IMR-90 (cell line): Measurements from ENCODE around the gene RASGEF1C. TPM values are rescaled to one million over a fixed set of nuclear protein-coding genes. Genes with fewer than 3 reads are reported as not detected.

Experiments
- ATAC-seq: fragments of 200-7000 bp; cut with Tn5 transposase; 2 replicates; pipeline ENCODE4 v1.9.1; 2020; ENCODE audit warnings: low read depth, mild to moderate bottlenecking, moderate library complexity
- BruUV-seq: library from RNA; stranded (reverse); fragments of 400-500 nt; replicated peaks from 2 replicates; lab custom pipeline; 2021; lab: Mats Ljungman, UMichigan
- CTCF ChIA-PET: fragments of 300-600 bp; formaldehyde crosslinking; extraction: SDS; loops from one replicate; lab custom pipeline; 2021; ENCODE audit warnings: antibody characterized with exemption; lab: Yijun Ruan, JAX
- POLR2A ChIA-PET: fragments of 300-600 bp; sonication (Branson Sonifier 250); formaldehyde crosslinking; loops from one replicate; lab custom pipeline; 2022; ENCODE audit warnings: antibody characterized with exemption; ENCODE audit not compliant: unreplicated experiment; lab: Charles Lee
- DNase-seq: peaks from one replicate; pipeline ENCODE4 v3.0.0; 2013
- H2AFZ ChIP-seq: replicated peaks from 2 replicates; pipeline ENCODE3; 2013; ENCODE audit warnings: low read length, mild to moderate bottlenecking; ENCODE audit not compliant: poor library complexity
- H2AK5ac ChIP-seq: 2 replicates; pipeline ENCODE4 v1.6.1; 2013; ENCODE audit warnings: low read depth, low read length, inconsistent platforms
- H2AK9ac ChIP-seq: replicated peaks from 2 replicates; pipeline ENCODE3; 2013; ENCODE audit warnings: mild to moderate bottlenecking, low read depth, low read length, moderate library complexity; ENCODE audit not compliant: poor library complexity
- H2BK120ac ChIP-seq: 2 replicates; pipeline ENCODE4 v1.6.1; 2013; ENCODE audit warnings: low read depth, low read length, inconsistent platforms
- H2BK15ac ChIP-seq: 3 replicates; pipeline ENCODE4 v1.6.1; 2013; ENCODE audit warnings: low read depth, low read length, inconsistent platforms
- H2BK20ac ChIP-seq: 2 replicates; pipeline ENCODE4 v1.6.1; 2013; ENCODE audit warnings: low read depth, mild to moderate bottlenecking, inconsistent platforms, low read length, moderate library complexity
- H2BK5ac ChIP-seq: 2 replicates; pipeline ENCODE4 v1.6.1; 2013; ENCODE audit warnings: mild to moderate bottlenecking, low read depth, low read length, inconsistent platforms; ENCODE audit not compliant: poor library complexity, severe bottlenecking
- H3K14ac ChIP-seq: replicated peaks from 2 replicates; pipeline ENCODE4 v1.6.1; 2013; ENCODE audit warnings: low read depth, low read length, inconsistent platforms
- H3K18ac ChIP-seq: 2 replicates; pipeline ENCODE4 v1.6.1; 2013; ENCODE audit warnings: low read depth, low read length, control low read depth
- H3K23ac ChIP-seq: 2 replicates; pipeline ENCODE4 v1.6.1; 2013; ENCODE audit warnings: low read depth, low read length, inconsistent platforms
- H3K27ac ChIP-seq: 2 replicates; pipeline ENCODE4 v1.5.1; 2013; ENCODE audit warnings: mild to moderate bottlenecking, control low read depth, low read length; ENCODE audit not compliant: insufficient read depth
- H3K27me3 ChIP-seq: 2 replicates; pipeline ENCODE4 v1.6.1; 2013; ENCODE audit warnings: low read length; ENCODE audit not compliant: control insufficient read depth, insufficient read depth
- H3K36me3 ChIP-seq: 2 replicates; pipeline ENCODE4 v1.6.1; 2013; ENCODE audit warnings: low read length, mixed read lengths; ENCODE audit not compliant: control insufficient read depth, insufficient read depth
- H3K4ac ChIP-seq: 2 replicates; pipeline ENCODE4 v1.6.1; 2013; ENCODE audit warnings: low read depth, low read length, inconsistent platforms
- H3K4me1 ChIP-seq: 2 replicates; pipeline ENCODE4 v1.6.1; 2013; ENCODE audit warnings: low read length, mixed read lengths; ENCODE audit not compliant: control insufficient read depth, insufficient read depth
- H3K4me2 ChIP-seq: 2 replicates; pipeline ENCODE4 v1.6.1; 2013; ENCODE audit warnings: low read depth, mild to moderate bottlenecking, control low read depth, low read length, moderate library complexity
- H3K4me3 ChIP-seq: 2 replicates; pipeline ENCODE4 v1.5.1; 2013; ENCODE audit warnings: low read depth, mild to moderate bottlenecking, control low read depth, low read length, moderate library complexity; ENCODE audit not compliant: insufficient read depth
- H3K56ac ChIP-seq: 2 replicates; pipeline ENCODE4 v1.6.1; 2013; ENCODE audit warnings: low read length, inconsistent platforms; ENCODE audit not compliant: insufficient read depth; ENCODE audit errors: extremely low read depth
- H3K79me1 ChIP-seq, 2 experiments: 2 replicates each; pipeline ENCODE4 v1.6.1; 2013; ENCODE audit warnings: low read length in 2 of 2, inconsistent platforms in 1 of 2, low read depth in 1 of 2
- H3K9ac ChIP-seq: 2 replicates; pipeline ENCODE4 v1.6.1; 2013; ENCODE audit warnings: low read depth, low read length, control low read depth
- H3K9me1 ChIP-seq: 2 replicates; pipeline ENCODE4 v1.6.1; 2013; ENCODE audit warnings: low read length, inconsistent platforms; ENCODE audit not compliant: insufficient read depth
- H3K9me3 ChIP-seq: 2 replicates; pipeline ENCODE4 v1.6.1; 2013; ENCODE audit warnings: low read length; ENCODE audit not compliant: control insufficient read depth, insufficient read depth
- H4K20me1 ChIP-seq: 2 replicates; pipeline ENCODE4 v1.6.1; 2013; ENCODE audit warnings: low read length, inconsistent platforms; ENCODE audit not compliant: insufficient read depth
- H4K5ac ChIP-seq: 2 replicates; pipeline ENCODE4 v1.6.1; 2013; ENCODE audit warnings: mild to moderate bottlenecking, low read depth, low read length, control low read depth
- H4K8ac ChIP-seq, 2 experiments: 2 replicates each; pipeline ENCODE4 v1.6.1; 2013; ENCODE audit warnings: low read depth in 2 of 2, low read length in 2 of 2, control low read depth in 1 of 2, inconsistent platforms in 1 of 2
- H4K91ac ChIP-seq: 2 replicates; pipeline ENCODE4 v1.6.1; 2013; ENCODE audit warnings: low read depth, low read length, inconsistent platforms; ENCODE audit not compliant: insufficient read depth
- BHLHE40 ChIP-seq: fragments of 150-350 bp; IDR thresholded peaks from 2 replicates; pipeline ENCODE4 v1.6.1; 2016; ENCODE audit warnings: mild to moderate bottlenecking, low read depth, low read length
- CEBPB ChIP-seq: IDR thresholded peaks from 2 replicates; pipeline ENCODE4 v1.6.1; 2012; ENCODE audit warnings: low read depth, low read length, improper control_type of control experiment
- CHD1 ChIP-seq: IDR thresholded peaks from 2 replicates; pipeline ENCODE4 v1.6.1; 2012; ENCODE audit warnings: low read depth, low read length, improper control_type of control experiment
- FOS ChIP-seq: fragments of 150-350 bp; IDR thresholded peaks from 2 replicates; pipeline ENCODE4 v1.6.1; 2016; ENCODE audit warnings: low read depth, low read length
- MAZ ChIP-seq: IDR thresholded peaks from 2 replicates; pipeline ENCODE4 v1.6.1; 2012; ENCODE audit warnings: low read depth, mild to moderate bottlenecking, low read length, improper control_type of control experiment, moderate library complexity, borderline replicate concordance
- MXI1 ChIP-seq: IDR thresholded peaks from 2 replicates; pipeline ENCODE4 v1.6.1; 2012; ENCODE audit warnings: low read depth, mild to moderate bottlenecking, low read length, moderate library complexity, borderline replicate concordance
- NFE2L2 ChIP-seq: fragments of 150-350 bp; IDR thresholded peaks from 2 replicates; pipeline ENCODE4 v1.6.1; 2016; ENCODE audit warnings: low read depth, mild to moderate bottlenecking, low read length
- RCOR1 ChIP-seq: IDR thresholded peaks from 2 replicates; pipeline ENCODE4 v1.6.1; 2012; ENCODE audit warnings: mild to moderate bottlenecking, low read length, improper control_type of control experiment; ENCODE audit not compliant: insufficient replicate concordance
- RFX5 ChIP-seq: IDR thresholded peaks from 2 replicates; pipeline ENCODE4 v1.8.0; 2012; ENCODE audit warnings: low read depth, mild to moderate bottlenecking, low read length, moderate library complexity
- WGBS, 2 experiments: methylation state at CpG; one replicate each; pipeline versions ENCODE4 v1.1.5 to v1.1.7; 2013; ENCODE audit warnings: missing lambda C conversion rate in 2 of 2; ENCODE audit not compliant: insufficient read length in 1 of 2; ENCODE audit errors: extremely low coverage in 2 of 2; 5-methylcytosine and 5-hydroxymethylcytosine counted together
- dilution Hi-C: fragments of 300-500 bp; cut with HindIII; formaldehyde crosslinking; loops from one replicate; pipeline ENCODE4 v1.14.3; 2018; ENCODE audit warnings: low sequenced_read_pairs; ENCODE audit not compliant: unreplicated experiment
- in situ Hi-C: fragments of 300-500 bp; cut with MboI; formaldehyde crosslinking; loops from 3 replicates; pipeline ENCODE4 v1.14.3; 2019; ENCODE audit warnings: low sequenced_read_pairs, inconsistent platforms, mixed read lengths
- intact Hi-C: fragments of 100-400 bp; cut with micrococcal nuclease; formaldehyde crosslinking; loops from 2 replicates; pipeline ENCODE4 v1.10.0; 2022
- polyA plus RNA-seq, 3 experiments: library from polyadenylated mRNA; depleted of rRNA; stranded (reverse); fragments of >200 nt; gene quantifications; 2 replicates each; pipeline ENCODE4 v1.2.3, GENCODE V29; 2012; ENCODE audit warnings: low replicate concordance in 1 of 3
- total RNA-seq: library from RNA; depleted of rRNA; stranded (reverse); fragments of >200 nt; gene quantifications from 2 replicates; pipeline ENCODE4 v1.2.3, GENCODE V29; 2012

The RASGEF1C gene
- total and polyA plus RNA-seq, 2 of the 4 experiments (the other 2 are of a cell fraction), result not detected

GRCh38 chr5:180053061-180053602, 155.9 kb downstream of the RASGEF1C start:
- no peak overlapping the region for H3K27ac ChIP-seq
- no peaks in the 10 kb centered on the region for H3K27me3 ChIP-seq
- WGBS, 2 experiments, result no CpG with 5 or more reads among the region's 8 CpGs
- H3K23ac ChIP-seq, result no peak overlapping the region
- H4K5ac ChIP-seq, result no peak overlapping the region
- H3K36me3 ChIP-seq, result no peaks in the 10 kb centered on the region
- no peak overlapping the region for H3K4me3 ChIP-seq
- peaks cover 6% of the 10 kb centered on the region; the same call in 1 of the 2 replicates for H4K20me1 ChIP-seq
- H3K4me1 ChIP-seq, result peaks cover 2% of the 10 kb centered on the region
- H2BK5ac ChIP-seq, result no peak overlapping the region
- no peak overlapping the region for H3K4me2 ChIP-seq
- DNase-seq, result no peak
- dilution Hi-C loops, result no loop called here
- no peak overlapping the region for H2AFZ ChIP-seq
- TF ChIP-seq CHD1 (no peak), NFE2L2 (no peak), RFX5 (no peak), MAZ (no peak), BHLHE40 (no peak), FOS (no peak), CEBPB (no peak), RCOR1 (no peak), MXI1 (no peak)
- H3K4ac ChIP-seq, result no peak overlapping the region
- no peak overlapping the region for H2BK20ac ChIP-seq
- no peak for ATAC-seq
- no TSS peak for BruUV-seq
- in situ Hi-C loops, result no loop called here
- H3K79me1 ChIP-seq, result peaks cover 21 to 39% of the 10 kb centered on the region in 2 experiments
- ChIA-PET CTCF (no interaction called here), POLR2A (no interaction called here)
- H3K56ac ChIP-seq, result no peak overlapping the region
- H3K9ac ChIP-seq, result no peak overlapping the region
- H2AK5ac ChIP-seq, result no peak overlapping the region
- no peaks in the 10 kb centered on the region for H3K9me3 ChIP-seq
- H2AK9ac ChIP-seq, result no peak overlapping the region
- no peak overlapping the region for H4K91ac ChIP-seq
- intact Hi-C loops, result no loop called here
- no peak overlapping the region for H2BK15ac ChIP-seq
- H3K9me1 ChIP-seq, result no peaks in the 10 kb centered on the region
- no peak overlapping the region for H2BK120ac ChIP-seq
- H3K18ac ChIP-seq, result no peak overlapping the region
- no peak overlapping the region for H3K14ac ChIP-seq
- H4K8ac ChIP-seq, result no peak overlapping the region
